Neural cell (in vitro differentiated cells): ENCODE results near the gene CCIN. TPM values are rescaled to one million over a fixed set of nuclear protein-coding genes. Genes with fewer than 3 reads are reported as not detected.

Source experiments
- H2AFZ ChIP-seq: fragments of 200-600, 300-800 bp; sonication (generic), shearing (Covaris generic); 2 replicates; pipeline ENCODE4 v1.6.0; 2014; ENCODE audit warnings: low read depth, mild to moderate bottlenecking, antibody characterized with exemption, low read length, moderate library complexity
- H3F3A ChIP-seq: fragments of 200-600 bp; shearing (Covaris generic); 2 replicates; pipeline ENCODE4 v1.6.1; 2016; ENCODE audit warnings: mild to moderate bottlenecking, moderate library complexity, mixed read lengths, antibody characterized with exemption, low read length; ENCODE audit not compliant: insufficient read depth, poor library complexity, severe bottlenecking
- H3K27ac ChIP-seq: fragments of 200-600, 300-800 bp; sonication (generic), shearing (Covaris generic); 2 replicates; pipeline ENCODE4 v1.5.1; 2014; ENCODE audit warnings: mild to moderate bottlenecking, low read length, moderate library complexity
- H3K27me3 ChIP-seq: fragments of 300-800, 200-600 bp; sonication (generic), shearing (Covaris generic); 2 replicates; pipeline ENCODE4 v1.6.0; 2014; ENCODE audit warnings: mild to moderate bottlenecking, low read depth, low read length, moderate library complexity; ENCODE audit not compliant: insufficient read depth
- H3K36me3 ChIP-seq: fragments of 300-800, 200-600 bp; sonication (generic), shearing (Covaris generic); 2 replicates; pipeline ENCODE4 v1.5.1; 2014; ENCODE audit warnings: mild to moderate bottlenecking, antibody characterized with exemption, low read length, moderate library complexity; ENCODE audit not compliant: insufficient read depth
- H3K4me2 ChIP-seq: fragments of 300-800, 200-600 bp; sonication (generic), shearing (Covaris generic); 2 replicates; pipeline ENCODE4 v1.6.0; 2014; ENCODE audit warnings: mild to moderate bottlenecking, low read length
- H3K4me3 ChIP-seq: fragments of 300-800, 200-600 bp; sonication (generic), shearing (Covaris generic); 2 replicates; pipeline ENCODE4 v1.5.1; 2014; ENCODE audit warnings: mild to moderate bottlenecking, low read length, moderate library complexity
- H3K79me2 ChIP-seq: fragments of 200-600 bp; shearing (Covaris generic); replicated peaks from 2 replicates; pipeline ENCODE4 v1.6.0; 2014; ENCODE audit warnings: mild to moderate bottlenecking, low read length, moderate library complexity; ENCODE audit not compliant: insufficient read depth
- H3K9ac ChIP-seq: fragments of 300-800, 200-600 bp; sonication (generic), shearing (Covaris generic); 2 replicates; pipeline ENCODE4 v1.6.1; 2016; ENCODE audit warnings: mild to moderate bottlenecking, low read length, mixed read lengths
- H3K9me2 ChIP-seq: fragments of 200-600 bp; shearing (Covaris generic); 2 replicates; pipeline ENCODE4 v1.6.1; 2016; ENCODE audit warnings: mild to moderate bottlenecking, low read length, mixed read lengths; ENCODE audit not compliant: insufficient read depth
- H3K9me3 ChIP-seq: fragments of 200-600, 300-800 bp; sonication (generic), shearing (Covaris generic); 2 replicates; pipeline ENCODE4 v1.6.1; 2016; ENCODE audit warnings: mild to moderate bottlenecking, mixed run types, low read length, moderate library complexity, mixed read lengths
- H4K20me1 ChIP-seq: fragments of 200-600 bp; shearing (Covaris generic); 2 replicates; pipeline ENCODE4 v1.6.1; 2016; ENCODE audit warnings: mild to moderate bottlenecking, mixed run types; ENCODE audit not compliant: insufficient read depth
- CTCF ChIP-seq: fragments of 450-650 bp; IDR thresholded peaks from 2 replicates; pipeline ENCODE4 v1.5.1; 2014; ENCODE audit warnings: antibody characterized with exemption, mild to moderate bottlenecking, moderate library complexity; ENCODE audit not compliant: poor library complexity, severe bottlenecking
- EP300 ChIP-seq: fragments of 450-650 bp; conservative IDR thresholded peaks from 2 replicates; pipeline ENCODE4 v1.6.1; 2014; ENCODE audit warnings: antibody characterized with exemption, mild to moderate bottlenecking, moderate library complexity; ENCODE audit not compliant: poor library complexity, severe bottlenecking
- EZH2 ChIP-seq: fragments of 200-600, 300-800 bp; shearing (Covaris generic), sonication (generic); IDR thresholded peaks from 2 replicates; pipeline ENCODE4 v1.6.1; 2014; ENCODE audit warnings: antibody characterized with exemption, low read length, borderline replicate concordance, mild to moderate bottlenecking; ENCODE audit not compliant: insufficient read depth, poor library complexity, severe bottlenecking
- MXI1 ChIP-seq: fragments of 450-650 bp; conservative IDR thresholded peaks from 2 replicates; pipeline ENCODE4 v1.6.1; 2014; ENCODE audit warnings: antibody characterized with exemption, mild to moderate bottlenecking; ENCODE audit not compliant: poor library complexity, severe bottlenecking
- POLR2AphosphoS5 ChIP-seq: IDR thresholded peaks from 2 replicates; pipeline ENCODE4 v1.6.1; 2012
- RAD21 ChIP-seq: fragments of 450-650 bp; conservative IDR thresholded peaks from 2 replicates; pipeline ENCODE4 v1.6.1; 2014; ENCODE audit warnings: antibody characterized with exemption, mild to moderate bottlenecking, moderate library complexity
- REST ChIP-seq: IDR thresholded peaks from 2 replicates; pipeline ENCODE4 v1.6.1; 2012; ENCODE audit warnings: borderline replicate concordance
- SMC3 ChIP-seq: fragments of 450-650 bp; conservative IDR thresholded peaks from 2 replicates; pipeline ENCODE4 v1.6.1; 2014; ENCODE audit warnings: antibody characterized with exemption, mild to moderate bottlenecking, moderate library complexity; ENCODE audit not compliant: poor library complexity
- TAF1 ChIP-seq: IDR thresholded peaks from 2 replicates; pipeline ENCODE4 v1.6.1; 2012; ENCODE audit warnings: low read depth
- polyA plus RNA-seq: library from polyadenylated mRNA; depleted of rRNA; stranded (reverse); fragments of >200 nt; gene quantifications from 2 replicates; pipeline ENCODE4 v1.2.3, GENCODE V29; 2014

The CCIN gene
- polyA plus RNA-seq, 1 donor from 2014 or later = not detected

- Histone ChIP-seq H3F3A (no peaks in the 10 kb centered on the region), H2AFZ (no peak overlapping the region), H3K27me3 (no peaks in the 10 kb centered on the region), H3K9me3 (no peaks in the 10 kb centered on the region), H3K36me3 (no peaks in the 10 kb centered on the region), H3K4me3 (no peak overlapping the region), H3K9me2 (no peaks in the 10 kb centered on the region), H4K20me1 (no peaks in the 10 kb centered on the region), H3K9ac (no peak overlapping the region), H3K27ac (no peak overlapping the region), H3K4me2 (no peak overlapping the region), H3K79me2 (no peaks in the 10 kb centered on the region)
- TF ChIP-seq EP300 = no peak
- TF ChIP-seq TAF1 = no peak
- no peak for TF ChIP-seq EZH2
- no peak for TF ChIP-seq SMC3
- TF ChIP-seq REST = no peak
- TF ChIP-seq CTCF = no peak
- no peak for TF ChIP-seq POLR2AphosphoS5
- no peak for TF ChIP-seq RAD21
- TF ChIP-seq MXI1 = no peak
These were observed 4.8 kb upstream of the CCIN start for GRCh38 chr9:36164372-36164771.

GRCh38 chr9:36164989-36165388 lies 4.2 kb upstream of the CCIN start:
- H4K20me1 ChIP-seq = no peaks in the 10 kb centered on the region
- no peaks in the 10 kb centered on the region for H3K79me2 ChIP-seq
- TF ChIP-seq SMC3 (no peak), CTCF (no peak), POLR2AphosphoS5 (no peak), MXI1 (no peak), EZH2 (no peak), REST (no peak), TAF1 (no peak), RAD21 (no peak), EP300 (no peak)
- H3K9me3 ChIP-seq = no peaks in the 10 kb centered on the region
- H3F3A ChIP-seq = no peaks in the 10 kb centered on the region
- H3K27ac ChIP-seq = no peak overlapping the region
- H3K4me3 ChIP-seq = no peak overlapping the region
- H3K9me2 ChIP-seq = no peaks in the 10 kb centered on the region
- H3K9ac ChIP-seq = no peak overlapping the region
- no peaks in the 10 kb centered on the region for H3K27me3 ChIP-seq
- H3K4me2 ChIP-seq = no peak overlapping the region
- H3K36me3 ChIP-seq = no peaks in the 10 kb centered on the region
- no peak overlapping the region for H2AFZ ChIP-seq
